OCI-LY1 (cell line): ENCODE measurements around the gene ADSL.

ENCODE experiments used
- H2AFZ ChIP-seq: fragments of 200-600 bp; sonication (generic), shearing (Covaris generic); 2 replicates; pipeline ENCODE4 v1.6.0; 2014; ENCODE audit warnings: antibody characterized with exemption, mild to moderate bottlenecking, low read length
- H3F3A ChIP-seq: fragments of 200-600 bp; sonication (generic), shearing (Covaris generic); 2 replicates; pipeline ENCODE4 v1.6.0; 2014; ENCODE audit warnings: mild to moderate bottlenecking, antibody characterized with exemption, low read length, moderate library complexity; ENCODE audit not compliant: insufficient read depth
- H3K27ac ChIP-seq: fragments of 200-600 bp; sonication (generic); 2 replicates; pipeline ENCODE4 v1.5.1; 2014; ENCODE audit warnings: low read length, mixed run types, mild to moderate bottlenecking, low read depth; ENCODE audit not compliant: poor library complexity, severe bottlenecking
- H3K27me3 ChIP-seq: fragments of 200-600 bp; sonication (generic); 2 replicates; pipeline ENCODE4 v1.6.0; 2014; ENCODE audit warnings: antibody characterized with exemption, mild to moderate bottlenecking, low read length, moderate library complexity; ENCODE audit not compliant: insufficient read depth
- H3K36me3 ChIP-seq: fragments of 200-600 bp; sonication (generic); 2 replicates; pipeline ENCODE4 v1.6.1; 2014; ENCODE audit warnings: mild to moderate bottlenecking, antibody characterized with exemption, low read length, moderate library complexity, mixed read lengths; ENCODE audit not compliant: insufficient read depth
- H3K4me1 ChIP-seq: fragments of 200-600 bp; sonication (generic); 2 replicates; pipeline ENCODE4 v1.5.1; 2014; ENCODE audit warnings: mild to moderate bottlenecking, low read length, moderate library complexity; ENCODE audit not compliant: insufficient read depth, severe bottlenecking
- H3K4me2 ChIP-seq: fragments of 200-600 bp; sonication (generic), shearing (Covaris generic); 2 replicates; pipeline ENCODE4 v1.6.1; 2014; ENCODE audit warnings: low read length
- H3K4me3 ChIP-seq: fragments of 200-600 bp; sonication (generic); 2 replicates; pipeline ENCODE4 v1.5.1; 2014; ENCODE audit warnings: low read length, low read depth, mild to moderate bottlenecking, mixed read lengths; ENCODE audit not compliant: poor library complexity, severe bottlenecking
- H3K79me2 ChIP-seq: fragments of 200-600 bp; shearing (Covaris generic); 2 replicates; pipeline ENCODE4 v1.6.1; 2016; ENCODE audit warnings: mixed run types, low read length, mixed read lengths; ENCODE audit not compliant: insufficient read depth
- H3K9ac ChIP-seq: fragments of 200-600 bp; sonication (generic), shearing (Covaris generic); 2 replicates; pipeline ENCODE4 v1.6.1; 2014; ENCODE audit warnings: mild to moderate bottlenecking, low read length, mixed read lengths
- H3K9me2 ChIP-seq: fragments of 200-600 bp; sonication (generic), shearing (Covaris generic); 2 replicates; pipeline ENCODE4 v1.6.1; 2014; ENCODE audit warnings: low read depth, mild to moderate bottlenecking, low read length, mixed read lengths
- H3K9me3 ChIP-seq: fragments of 200-600 bp; shearing (Covaris generic); 2 replicates; pipeline ENCODE4 v1.6.1; 2014; ENCODE audit warnings: low read length, mixed read lengths
- H4K20me1 ChIP-seq: fragments of 200-600 bp; sonication (generic), shearing (Covaris generic); 2 replicates; pipeline ENCODE4 v1.6.0; 2016; ENCODE audit warnings: mild to moderate bottlenecking, low read length; ENCODE audit not compliant: insufficient read depth
- EZH2 ChIP-seq: fragments of 200-600 bp; sonication (generic), shearing (Covaris generic); IDR thresholded peaks from 2 replicates; pipeline ENCODE4 v1.8.0; 2017; ENCODE audit warnings: borderline replicate concordance, mixed run types, mild to moderate bottlenecking, antibody characterized with exemption, low read length, moderate library complexity, mixed read lengths
- TF ChIP-seq, protein P1 (sequence below): fragments of 200-600 bp; sonication (generic), shearing (Covaris generic); IDR thresholded peaks from 2 replicates; pipeline ENCODE4 v1.5.1; 2017; ENCODE audit warnings: mild to moderate bottlenecking, antibody characterized with exemption, low read length, moderate library complexity, mixed read lengths

ADSL gene

DNA sequence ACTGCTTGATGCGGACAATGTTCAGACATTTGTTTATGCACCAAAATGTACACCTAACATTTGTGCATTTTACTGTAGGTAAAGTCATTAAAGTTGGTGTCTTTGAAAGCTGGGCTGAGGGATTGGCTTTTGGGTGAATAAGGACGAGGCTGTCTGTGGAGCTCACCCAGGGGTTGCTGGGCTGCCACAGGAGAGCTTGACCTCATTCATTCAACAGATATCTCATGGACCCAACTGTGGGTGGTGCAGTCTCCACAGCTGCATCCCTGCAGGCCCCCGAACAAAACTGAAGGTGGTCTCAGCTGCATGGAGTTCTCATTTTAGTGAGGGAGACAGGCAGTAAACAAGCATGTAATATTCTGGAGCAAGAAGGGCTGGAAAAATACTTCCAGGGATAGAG lies 56.8 kb downstream of the ADSL start:
- H3K4me1 ChIP-seq, result peaks cover 46% of the 10 kb centered on the region
- no peaks in the 10 kb centered on the region for H3K9me2 ChIP-seq
- H3K27ac ChIP-seq, result peak overlapping the region; percentile 96

DNA sequence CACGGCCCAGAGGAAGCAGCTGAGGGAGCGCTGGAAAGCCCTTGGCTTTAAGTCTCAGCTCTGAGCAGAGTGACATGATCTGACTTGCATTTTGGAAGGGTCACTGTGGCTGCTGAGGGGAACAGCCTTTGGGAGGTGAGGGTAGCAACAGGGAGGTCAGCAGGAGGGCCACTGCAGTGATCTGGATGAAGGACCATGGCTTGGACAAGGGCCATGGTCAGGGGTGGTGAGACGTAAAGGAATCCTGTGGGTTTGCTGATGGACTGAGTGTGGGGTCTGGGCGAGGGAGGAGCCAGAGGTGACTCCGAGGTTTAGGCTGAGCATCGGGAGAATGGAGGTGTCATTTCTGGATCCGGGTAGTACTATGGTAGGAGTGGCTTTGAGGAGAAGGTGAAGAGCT lies 57.4 kb downstream of the ADSL start:
- no peaks in the 10 kb centered on the region for H4K20me1 ChIP-seq
- no peaks in the 10 kb centered on the region for H3K27me3 ChIP-seq
- TF ChIP-seq, protein P1, sequence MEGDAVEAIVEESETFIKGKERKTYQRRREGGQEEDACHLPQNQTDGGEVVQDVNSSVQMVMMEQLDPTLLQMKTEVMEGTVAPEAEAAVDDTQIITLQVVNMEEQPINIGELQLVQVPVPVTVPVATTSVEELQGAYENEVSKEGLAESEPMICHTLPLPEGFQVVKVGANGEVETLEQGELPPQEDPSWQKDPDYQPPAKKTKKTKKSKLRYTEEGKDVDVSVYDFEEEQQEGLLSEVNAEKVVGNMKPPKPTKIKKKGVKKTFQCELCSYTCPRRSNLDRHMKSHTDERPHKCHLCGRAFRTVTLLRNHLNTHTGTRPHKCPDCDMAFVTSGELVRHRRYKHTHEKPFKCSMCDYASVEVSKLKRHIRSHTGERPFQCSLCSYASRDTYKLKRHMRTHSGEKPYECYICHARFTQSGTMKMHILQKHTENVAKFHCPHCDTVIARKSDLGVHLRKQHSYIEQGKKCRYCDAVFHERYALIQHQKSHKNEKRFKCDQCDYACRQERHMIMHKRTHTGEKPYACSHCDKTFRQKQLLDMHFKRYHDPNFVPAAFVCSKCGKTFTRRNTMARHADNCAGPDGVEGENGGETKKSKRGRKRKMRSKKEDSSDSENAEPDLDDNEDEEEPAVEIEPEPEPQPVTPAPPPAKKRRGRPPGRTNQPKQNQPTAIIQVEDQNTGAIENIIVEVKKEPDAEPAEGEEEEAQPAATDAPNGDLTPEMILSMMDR, result no peak
- TF ChIP-seq EZH2, result no peak
- H3K4me1 ChIP-seq, result peaks cover 41% of the 10 kb centered on the region
- no peak overlapping the region for H3K4me2 ChIP-seq
- H3K9me3 ChIP-seq, result no peaks in the 10 kb centered on the region
- no peaks in the 10 kb centered on the region for H3K9me2 ChIP-seq
- no peak overlapping the region for H3K9ac ChIP-seq
- H3K79me2 ChIP-seq, result no peaks in the 10 kb centered on the region
- H3K36me3 ChIP-seq, result peaks cover 81% of the 10 kb centered on the region
- no peak overlapping the region for H3K4me3 ChIP-seq
- H3K27ac ChIP-seq, result peak overlapping the region; percentile 96
- peaks cover 10% of the 10 kb centered on the region; the same call in 1 of the 2 replicates for H3F3A ChIP-seq
- H2AFZ ChIP-seq, result no peak overlapping the region

More for the DNA sequence above, 56.8 kb downstream of the ADSL start:
- H4K20me1 ChIP-seq, result no peaks in the 10 kb centered on the region
- peaks cover 76% of the 10 kb centered on the region for H3K36me3 ChIP-seq
- H2AFZ ChIP-seq, result no peak overlapping the region
- no peaks in the 10 kb centered on the region for H3K79me2 ChIP-seq
- no peak for TF ChIP-seq EZH2
- TF ChIP-seq, protein P1, result no peak
- no peak overlapping the region for H3K9ac ChIP-seq
- no peak overlapping the region for H3K4me2 ChIP-seq
- no peaks in the 10 kb centered on the region for H3K27me3 ChIP-seq
- peaks cover 10% of the 10 kb centered on the region; the same call in 1 of the 2 replicates for H3F3A ChIP-seq
- H3K4me3 ChIP-seq, result no peak overlapping the region
- H3K9me3 ChIP-seq, result no peaks in the 10 kb centered on the region

DNA sequence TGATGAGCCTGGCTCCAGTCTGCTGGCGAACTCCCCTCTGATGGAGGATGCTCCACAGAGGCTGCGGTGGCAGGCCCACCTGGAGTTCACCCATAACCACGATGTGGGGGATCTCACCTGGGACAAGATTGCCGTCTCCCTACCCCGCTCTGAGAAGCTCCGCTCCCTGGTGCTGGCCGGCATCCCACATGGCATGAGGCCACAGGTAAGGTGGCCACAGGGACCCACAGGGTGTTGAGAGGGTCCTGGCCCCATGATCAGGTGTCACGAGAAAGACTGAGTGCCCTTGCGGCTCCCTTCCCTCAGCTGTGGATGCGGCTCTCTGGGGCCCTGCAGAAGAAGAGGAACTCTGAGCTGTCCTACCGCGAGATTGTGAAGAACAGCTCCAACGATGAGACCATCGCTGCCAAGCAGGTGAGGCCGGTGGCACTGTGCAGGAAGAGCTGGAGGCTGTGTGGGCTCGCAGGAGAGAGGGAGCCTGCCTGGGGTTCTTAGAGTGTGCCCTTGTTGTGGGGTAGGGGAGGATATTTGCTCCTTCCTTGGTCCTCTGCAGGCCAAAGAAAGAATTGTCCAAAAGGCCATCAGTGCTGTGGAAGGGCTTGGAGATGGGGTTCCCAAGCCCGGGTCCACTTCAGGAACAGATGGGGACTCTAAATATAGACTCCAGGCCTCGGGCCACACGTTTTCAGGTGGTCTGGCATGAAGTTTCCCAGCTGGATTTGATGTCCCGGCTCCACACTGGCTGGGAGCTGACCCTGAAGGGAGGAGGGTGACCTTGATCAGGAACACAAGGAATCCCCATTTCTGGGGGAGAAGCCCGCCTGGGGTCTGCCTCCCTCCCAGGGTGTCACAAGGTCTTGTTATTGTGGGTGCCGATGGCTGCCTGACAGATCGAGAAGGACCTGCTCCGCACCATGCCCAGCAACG lies 58.2 kb downstream of the ADSL start:
- Histone ChIP-seq H3K27ac (peak overlapping the region; percentile 96), H3K27me3 (no peaks in the 10 kb centered on the region), H3K9ac (no peak overlapping the region), H3K9me3 (no peaks in the 10 kb centered on the region), H3K9me2 (no peaks in the 10 kb centered on the region), H2AFZ (no peak overlapping the region), H3F3A (peaks cover 10% of the 10 kb centered on the region; the same call in 1 of the 2 replicates), H3K4me3 (no peak overlapping the region), H4K20me1 (no peaks in the 10 kb centered on the region), H3K36me3 (peaks cover 90% of the 10 kb centered on the region), H3K4me2 (no peak overlapping the region), H3K4me1 (peaks cover 32% of the 10 kb centered on the region), H3K79me2 (no peaks in the 10 kb centered on the region)
- TF ChIP-seq EZH2, result no peak
- TF ChIP-seq, protein P1, result no peak
